Naive B cell (primary cell): ENCODE results near the gene CHIC1. TPM values are rescaled to one million over a fixed set of nuclear protein-coding genes. Genes with fewer than 3 reads are reported as not detected.
"Not testable (repeated sequence)": the region's sequence is repeated elsewhere in the genome, so short reads cannot be mapped to it uniquely, and the experiment has no call there.

Source experiments
- ATAC-seq, 2 donors: fragments of 150-1000 bp; cut with Tn5 transposase; 2 replicates each; pipeline ENCODE4 v1.10.0; 2021; ENCODE audit warnings: low read depth in 2 of 2, mild to moderate bottlenecking in 2 of 2, moderate library complexity in 2 of 2
- DNase-seq: peaks from one replicate; pipeline ENCODE4 v3.0.0; 2022
- H3K27ac Mint-ChIP-seq, 6 donors: one replicate each; pipeline ENCODE4 v1.8.0; 2020 to 2022; ENCODE audit warnings: mild to moderate bottlenecking in 6 of 6, mixed read lengths in 6 of 6, moderate library complexity in 5 of 6, inconsistent platforms in 2 of 6
- H3K27me3 Mint-ChIP-seq, 3 donors: one replicate each; pipeline ENCODE4 v1.8.0; 2021 to 2022; ENCODE audit warnings: mixed read lengths in 3 of 3, mild to moderate bottlenecking in 1 of 3
- H3K36me3 Mint-ChIP-seq, 2 donors: one replicate each; pipeline ENCODE4 v1.8.0; 2020 to 2022; ENCODE audit warnings: mixed read lengths in 2 of 2, inconsistent platforms in 1 of 2, mild to moderate bottlenecking in 1 of 2
- H3K4me1 Mint-ChIP-seq, 3 donors: one replicate each; pipeline ENCODE4 v1.8.0; 2020 to 2022; ENCODE audit warnings: mixed read lengths in 3 of 3, inconsistent platforms in 1 of 3, mild to moderate bottlenecking in 1 of 3, moderate library complexity in 1 of 3
- H3K4me3 Mint-ChIP-seq, 8 donors: one replicate each; pipeline ENCODE4 v1.8.0; 2020 to 2022; ENCODE audit warnings: mild to moderate bottlenecking in 8 of 8, mixed read lengths in 8 of 8, moderate library complexity in 8 of 8, inconsistent platforms in 2 of 8
- H3K9me3 Mint-ChIP-seq, 7 donors: one replicate each; pipeline ENCODE4 v1.8.0; 2020 to 2022; ENCODE audit warnings: mixed read lengths in 7 of 7, mild to moderate bottlenecking in 5 of 7, inconsistent platforms in 2 of 7, moderate library complexity in 1 of 7
- polyA plus RNA-seq, 6 donors: library from polyadenylated mRNA; unstranded; fragments of 300-500 nt; fragmentation: Illumina TruSeq; gene quantifications; one replicate each; pipeline ENCODE4 v1.2.3, GENCODE V29; 2021; ENCODE audit warnings: low read depth in 6 of 6

Gene CHIC1
- polyA plus RNA-seq, result 1 to 10 TPM; 1.7 to 3.5 (median 2.1) TPM

GRCh38 chrX:73562984-73563737, at the start of gene CHIC1:
Gene CHIC1, plus strand, starts transcription at chrX:73563197. Its CDS starts 88 bp downstream, at chrX:73563285.
- ATAC-seq (peak; percentile 75), DNase-seq (peak; percentile 66)
- no peaks in the 10 kb centered on the region for H3K27me3 Mint-ChIP-seq
- peak within 1 kb of the TSS; percentile 96 to 100 (median 98) for H3K27ac Mint-ChIP-seq
- peaks cover 0 to 8% (median 2%) of the 10 kb centered on the region in 7 donors for H3K9me3 Mint-ChIP-seq
- peaks cover 8 to 14% (median 9%) of the 10 kb centered on the region in 3 donors for H3K4me1 Mint-ChIP-seq
- peaks cover 0 to 7% of the 10 kb centered on the region in 2 donors for H3K36me3 Mint-ChIP-seq
- peak within 1 kb of the TSS; percentile 90 to 99 (median 94) for H3K4me3 Mint-ChIP-seq

GRCh38 chrX:73522823-73523222, 40.2 kb upstream of the CHIC1 start:
- not testable (repeated sequence) for H3K36me3 Mint-ChIP-seq, H3K27me3 Mint-ChIP-seq, H3K4me3 Mint-ChIP-seq, DNase-seq, H3K27ac Mint-ChIP-seq, ATAC-seq, H3K4me1 Mint-ChIP-seq
- H3K9me3 Mint-ChIP-seq, result peaks cover 0 to 19% (median 10%) of the 10 kb centered on the region in 7 donors

GRCh38 chrX:73524906-73525305, 38.1 kb upstream of the CHIC1 start:
- Mint-ChIP-seq H3K4me3 (no peak overlapping the region), H3K9me3 (peaks cover 10 to 30% (median 21%) of the 10 kb centered on the region in 7 donors), H3K27ac (no peak overlapping the region), H3K4me1 (no peaks in the 10 kb centered on the region), H3K36me3 (peaks cover 0 to 13% of the 10 kb centered on the region in 2 donors), H3K27me3 (no peaks in the 10 kb centered on the region)
- no peak for DNase-seq
- no peak for ATAC-seq

GRCh38 chrX:73525928-73526690, 36.9 kb upstream of the CHIC1 start:
- DNase-seq (no peak), ATAC-seq (no peak)
- Mint-ChIP-seq H3K4me3 (no peak overlapping the region), H3K27me3 (no peaks in the 10 kb centered on the region), H3K27ac (no peak overlapping the region), H3K4me1 (no peaks in the 10 kb centered on the region), H3K9me3 (peaks cover 18 to 38% (median 31%) of the 10 kb centered on the region in 7 donors), H3K36me3 (peaks cover 0 to 25% of the 10 kb centered on the region in 2 donors)

- not testable (repeated sequence) for H3K27me3 Mint-ChIP-seq, H3K4me1 Mint-ChIP-seq, ATAC-seq, DNase-seq, H3K27ac Mint-ChIP-seq, H3K4me3 Mint-ChIP-seq
- peaks cover 29 to 53% (median 47%) of the 10 kb centered on the region in 7 donors for H3K9me3 Mint-ChIP-seq
- peaks cover 0 to 58% of the 10 kb centered on the region in 2 donors for H3K36me3 Mint-ChIP-seq
Observed at GRCh38 chrX:73531655-73532054, 31.3 kb upstream of the CHIC1 start.

GRCh38 chrX:73556159-73556558, 6.8 kb upstream of the CHIC1 start:
- DNase-seq (no peak), ATAC-seq (no peak)
- Mint-ChIP-seq H3K4me1 (no peaks in the 10 kb centered on the region), H3K9me3 (peaks cover 0 to 8% (median 2%) of the 10 kb centered on the region in 7 donors), H3K27me3 (no peaks in the 10 kb centered on the region), H3K36me3 (no peaks in the 10 kb centered on the region), H3K4me3 (no peak overlapping the region), H3K27ac (no peak overlapping the region)

GRCh38 chrX:73561801-73562200, 1.2 kb upstream of the CHIC1 start:
- peaks cover 0 to 7% of the 10 kb centered on the region in 2 donors for H3K36me3 Mint-ChIP-seq
- DNase-seq (no peak), ATAC-seq (no peak)
- H3K27ac Mint-ChIP-seq, result no peak overlapping the region
- peaks cover 8 to 14% (median 9%) of the 10 kb centered on the region in 3 donors for H3K4me1 Mint-ChIP-seq
- no peaks in the 10 kb centered on the region for H3K27me3 Mint-ChIP-seq
- peaks cover 0 to 8% (median 2%) of the 10 kb centered on the region in 7 donors for H3K9me3 Mint-ChIP-seq
- peak overlapping the region in 1 of 8 donors; percentile 90 for H3K4me3 Mint-ChIP-seq

GRCh38 chrX:73562458-73562857, 539 bp upstream of the CHIC1 start:
- no peak for DNase-seq
- H3K4me3 Mint-ChIP-seq, result peak overlapping the region; percentile 90 to 99 (median 94)
- no peaks in the 10 kb centered on the region for H3K27me3 Mint-ChIP-seq
- peak overlapping the region; percentile 96 to 100 (median 98) for H3K27ac Mint-ChIP-seq
- H3K36me3 Mint-ChIP-seq, result peaks cover 0 to 7% of the 10 kb centered on the region in 2 donors
- ATAC-seq, result no peak
- peaks cover 0 to 8% (median 2%) of the 10 kb centered on the region in 7 donors for H3K9me3 Mint-ChIP-seq
- peaks cover 8 to 14% (median 9%) of the 10 kb centered on the region in 3 donors for H3K4me1 Mint-ChIP-seq

GRCh38 chrX:73563738-73564068, 706 bp downstream of the CHIC1 start:
- H3K27me3 Mint-ChIP-seq, result no peaks in the 10 kb centered on the region
- ATAC-seq (no peak), DNase-seq (no peak)
- peaks cover 0 to 8% (median 2%) of the 10 kb centered on the region in 7 donors for H3K9me3 Mint-ChIP-seq
- H3K27ac Mint-ChIP-seq, result peak overlapping the region; percentile 96 to 100 (median 98)
- H3K4me3 Mint-ChIP-seq, result peak overlapping the region; percentile 90 to 99 (median 94)
- H3K4me1 Mint-ChIP-seq, result peaks cover 8 to 14% (median 9%) of the 10 kb centered on the region in 3 donors
- peaks cover 0 to 7% of the 10 kb centered on the region in 2 donors for H3K36me3 Mint-ChIP-seq

GRCh38 chrX:73577361-73577760, 14.4 kb downstream of the CHIC1 start:
- H3K4me1 Mint-ChIP-seq, result peaks cover 0 to 22% (median 4%) of the 10 kb centered on the region in 3 donors
- no peaks in the 10 kb centered on the region for H3K27me3 Mint-ChIP-seq
- H3K9me3 Mint-ChIP-seq, result peaks cover 0 to 10% (median 0%) of the 10 kb centered on the region in 7 donors

GRCh38 chrX:73581002-73581628, 18.1 kb downstream of the CHIC1 start:
- no peak overlapping the region for H3K27ac Mint-ChIP-seq

More at GRCh38 chrX:73577361-73577760, 14.4 kb downstream of the CHIC1 start:
- Mint-ChIP-seq H3K4me3 (no peak overlapping the region), H3K27ac (no peak overlapping the region), H3K36me3 (peaks cover 0 to 8% of the 10 kb centered on the region in 2 donors)
- DNase-seq, result no peak
- no peak for ATAC-seq

GRCh38 chrX:73597758-73598157, 34.8 kb downstream of the CHIC1 start:
- H3K4me3 Mint-ChIP-seq, DNase-seq, H3K27ac Mint-ChIP-seq, H3K9me3 Mint-ChIP-seq, H3K27me3 Mint-ChIP-seq, ATAC-seq: not testable (repeated sequence)
- Mint-ChIP-seq H3K36me3 (peaks cover 0 to 14% of the 10 kb centered on the region in 2 donors), H3K4me1 (peaks cover 0 to 13% (median 3%) of the 10 kb centered on the region in 3 donors)

More at GRCh38 chrX:73581002-73581628, 18.1 kb downstream of the CHIC1 start:
- no peaks in the 10 kb centered on the region for H3K27me3 Mint-ChIP-seq
- peaks cover 0 to 4% (median 0%) of the 10 kb centered on the region in 3 donors for H3K4me1 Mint-ChIP-seq
- H3K36me3 Mint-ChIP-seq, result no peaks in the 10 kb centered on the region
- no peaks in the 10 kb centered on the region for H3K9me3 Mint-ChIP-seq
- no peak overlapping the region for H3K4me3 Mint-ChIP-seq
- no peak for ATAC-seq
- no peak for DNase-seq

GRCh38 chrX:73615022-73615421, 52.0 kb downstream of the CHIC1 start:
- Mint-ChIP-seq H3K27me3 (no peaks in the 10 kb centered on the region), H3K36me3 (peaks cover 21 to 36% of the 10 kb centered on the region in 2 donors), H3K4me1 (peaks cover 12 to 26% (median 14%) of the 10 kb centered on the region in 3 donors), H3K9me3 (peaks cover 6 to 51% (median 38%) of the 10 kb centered on the region in 7 donors), H3K27ac (no peak overlapping the region), H3K4me3 (peak overlapping the region in 2 of 8 donors; percentile 30 to 61)
- ATAC-seq (no peak), DNase-seq (no peak)
